ENCODE measurements around the gene ATXN1L.

- TF ChIP-seq SUZ12 (IDR thresholded peaks at IDR 0.05; ENCODE audit: extremely low read depth, insufficient read depth, insufficient read length), result no peak
- no peak for TF ChIP-seq YY1 (IDR thresholded peaks at IDR 0.05; ENCODE audit: insufficient read depth, insufficient read length)
Measured at GRCh38 chr16:71873199-71873598, 27.4 kb downstream of the ATXN1L start.
